Activated effector memory CD4-positive, alpha-beta T cell treated with anti-CD3 and anti-CD28 coated beads, Interleukin-2, amount 50 U/mL, for 16 hours (primary cell): Measurements from ENCODE around the gene PDK2.
A peak's percentile ranks its signal among the peaks of the same experiment; 100 is the strongest.

Experiments
- DNase-seq: peaks from one replicate; pipeline ENCODE4 v3.0.0-alpha.2; 2020

The PDK2 gene

DNA sequence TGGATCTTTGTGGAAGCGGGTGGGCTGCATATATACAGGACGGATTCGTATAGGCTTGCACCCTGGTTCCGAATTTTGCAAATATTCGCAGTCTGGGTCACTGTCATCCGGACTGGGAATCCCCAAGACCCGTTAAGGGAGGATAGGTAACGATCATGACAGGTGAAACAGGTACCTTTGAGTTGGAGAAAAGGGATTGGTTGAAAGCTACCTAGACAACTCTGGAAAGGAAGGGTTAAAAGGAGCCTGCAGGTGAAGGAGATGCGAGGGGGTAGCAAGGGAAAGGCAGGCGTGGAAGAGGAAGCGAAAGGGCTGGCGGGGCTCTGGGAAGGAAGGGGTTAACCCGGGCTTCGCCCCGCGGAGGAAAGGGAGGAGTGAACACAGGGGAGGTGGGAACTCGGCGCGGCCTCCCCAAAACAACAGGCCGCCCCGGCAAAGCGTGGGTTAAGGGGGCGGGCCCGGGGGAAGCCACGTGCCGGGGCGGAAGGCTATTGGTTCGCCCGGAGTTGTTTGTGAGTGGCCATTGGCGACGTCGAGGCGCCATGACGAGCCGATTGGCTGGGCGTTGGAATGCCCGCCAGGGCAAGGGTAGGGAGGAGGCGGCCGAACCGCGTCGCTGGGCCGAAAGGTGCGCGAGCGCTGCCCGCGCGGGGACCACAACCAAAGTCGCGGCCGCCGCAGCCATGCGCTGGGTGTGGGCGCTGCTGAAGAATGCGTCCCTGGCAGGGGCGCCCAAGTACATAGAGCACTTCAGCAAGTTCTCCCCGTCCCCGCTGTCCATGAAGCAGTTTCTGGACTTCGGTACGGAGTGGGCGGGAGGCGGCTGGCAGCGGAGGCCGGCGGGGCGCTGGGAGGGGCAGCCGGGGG is at the start of gene PDK2:
TSS of gene PDK2 (plus strand) at position 599 of the 867 bp plus-strand sequence. CDS start at position 684, 85 bp downstream.
- peak; percentile 99 for DNase-seq

DNA sequence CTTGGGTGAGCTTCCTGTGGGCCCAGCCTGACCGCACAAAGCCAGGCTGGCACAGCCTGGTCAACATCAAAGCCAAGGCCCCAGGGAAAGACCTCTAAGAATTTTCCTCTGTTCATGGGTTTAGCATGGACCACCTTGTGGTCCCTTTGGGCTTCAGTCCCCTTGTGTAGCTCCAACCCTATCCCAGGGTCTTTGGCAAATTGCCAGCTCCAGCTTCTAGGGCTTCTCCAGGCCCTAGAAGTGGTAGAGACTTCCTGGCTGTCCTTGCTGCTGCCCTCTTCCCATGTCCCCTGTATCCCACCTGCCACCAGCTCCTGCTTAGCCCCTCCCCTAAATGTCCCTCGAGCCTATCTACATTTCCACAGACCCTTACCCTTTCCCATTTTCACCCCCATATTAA is 49.0 kb upstream of the PDK2 start:
- no peak for DNase-seq

DNA sequence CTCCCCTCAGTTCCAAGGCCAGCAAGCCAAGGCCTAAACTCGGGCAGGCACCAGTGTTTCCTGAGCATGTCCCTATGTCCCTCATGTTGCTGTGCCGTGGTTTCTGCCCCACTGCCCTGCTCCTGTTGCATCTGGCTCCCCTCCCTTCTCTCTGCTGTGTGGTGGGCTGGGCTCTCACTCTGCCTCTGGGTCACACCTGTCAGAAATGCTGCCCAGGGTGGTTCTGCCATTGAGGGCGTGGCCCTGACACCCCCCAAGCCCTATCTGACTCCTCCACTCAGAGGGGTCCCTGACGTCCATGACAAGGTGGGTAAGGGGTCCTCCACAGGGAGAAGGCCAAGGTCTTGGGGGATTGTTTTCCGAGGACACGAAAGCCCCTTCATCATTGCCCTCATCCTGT is 48.5 kb upstream of the PDK2 start:
- no peak for DNase-seq

DNA sequence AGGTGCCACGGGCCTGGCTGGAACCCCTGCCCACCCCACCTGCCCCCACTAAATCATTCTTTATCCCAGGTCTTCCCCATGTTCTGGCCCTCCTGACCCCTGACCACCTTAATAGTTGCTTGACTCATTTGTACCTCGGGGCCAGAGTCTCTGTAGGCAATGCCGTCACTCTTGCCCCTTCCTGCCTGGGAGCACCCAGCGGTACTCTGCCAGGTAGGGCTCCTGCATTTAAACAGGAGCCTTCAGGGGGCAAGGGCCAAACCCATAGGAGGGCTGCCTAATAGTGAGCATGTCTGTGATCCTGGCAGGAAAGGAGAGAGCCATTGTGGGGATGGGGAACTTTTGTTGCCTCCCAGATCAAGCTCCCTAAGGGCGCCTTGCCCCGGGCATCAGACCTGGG is 48.1 kb upstream of the PDK2 start:
- DNase-seq = no peak

DNA sequence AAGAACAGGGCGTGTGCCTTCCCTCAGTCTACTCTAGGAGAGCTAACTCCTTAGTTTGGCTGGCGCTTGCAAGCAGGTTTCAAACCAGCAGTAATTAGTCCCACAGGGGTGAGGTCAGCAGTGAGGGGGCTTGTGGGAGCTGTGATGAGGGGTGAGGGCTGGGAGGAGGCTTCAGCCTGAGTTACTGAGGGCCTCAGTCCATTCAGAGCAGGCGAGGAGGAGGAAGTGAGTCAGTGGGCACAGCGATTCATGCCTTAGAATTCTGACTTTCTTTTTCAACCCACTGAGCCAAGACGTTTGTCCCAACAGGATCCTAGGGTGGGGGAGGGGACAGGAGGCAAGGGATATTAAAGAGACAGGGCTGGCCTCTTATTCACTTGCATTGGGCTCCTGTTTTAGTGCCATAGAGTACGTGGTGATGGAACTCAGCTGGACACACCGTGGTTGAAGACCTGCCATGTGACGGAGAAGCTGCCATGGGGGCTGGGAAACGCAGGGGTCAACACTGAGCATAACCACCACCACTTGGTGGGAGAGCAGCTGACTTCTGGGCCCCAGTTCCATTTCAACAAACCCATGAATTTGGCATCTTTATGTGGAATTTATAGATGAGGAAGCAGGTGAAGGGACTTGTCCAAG is 47.5 kb upstream of the PDK2 start:
- DNase-seq = no peak

DNA sequence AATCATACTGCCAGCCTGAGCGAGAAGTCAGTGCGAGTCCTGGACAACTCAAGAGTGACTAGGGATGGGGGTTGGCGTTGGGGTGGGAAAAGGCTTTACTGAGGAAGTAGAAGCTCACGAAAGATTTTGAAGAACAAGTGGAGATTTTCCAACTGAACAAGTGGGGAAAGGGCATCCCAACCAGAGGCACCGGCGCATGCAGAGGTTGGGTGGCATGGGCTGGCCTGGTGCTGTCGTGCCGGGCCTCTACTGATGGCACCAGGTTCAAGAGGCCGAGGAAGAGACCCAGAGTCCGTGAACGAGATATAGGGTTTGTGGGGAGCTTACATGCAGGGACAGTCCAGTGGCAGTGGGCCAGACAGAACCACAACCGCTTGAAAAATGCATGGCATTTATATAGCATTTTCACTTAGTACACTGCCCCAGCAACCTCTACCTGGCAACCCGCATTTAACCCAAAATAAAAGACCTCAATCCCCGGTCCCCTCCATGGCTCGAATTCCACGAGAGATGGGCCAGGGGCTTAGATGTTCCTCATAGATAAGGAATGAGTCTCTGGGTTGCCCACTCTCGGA is 46.9 kb upstream of the PDK2 start:
- DNase-seq = no peak

DNA sequence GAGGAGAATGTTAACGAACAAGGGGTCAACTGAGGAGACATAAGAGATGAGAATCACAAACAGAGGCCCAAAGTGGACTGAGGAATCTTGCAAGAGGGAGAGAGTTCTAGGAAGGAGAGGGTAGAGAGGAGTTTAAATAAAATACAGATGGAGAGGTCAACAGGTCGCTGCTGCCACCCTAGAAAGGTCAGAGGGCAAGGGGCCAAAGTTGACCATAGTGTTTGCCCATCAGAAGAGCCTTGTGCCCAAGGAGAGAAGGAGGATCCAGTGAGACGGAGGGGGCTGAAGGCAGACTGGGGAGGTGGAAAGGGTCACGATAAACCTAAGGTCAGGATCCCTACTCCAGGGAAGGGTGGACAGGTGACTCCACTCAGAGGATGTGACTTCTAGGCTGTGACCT is 46.2 kb upstream of the PDK2 start:
- DNase-seq = no peak

DNA sequence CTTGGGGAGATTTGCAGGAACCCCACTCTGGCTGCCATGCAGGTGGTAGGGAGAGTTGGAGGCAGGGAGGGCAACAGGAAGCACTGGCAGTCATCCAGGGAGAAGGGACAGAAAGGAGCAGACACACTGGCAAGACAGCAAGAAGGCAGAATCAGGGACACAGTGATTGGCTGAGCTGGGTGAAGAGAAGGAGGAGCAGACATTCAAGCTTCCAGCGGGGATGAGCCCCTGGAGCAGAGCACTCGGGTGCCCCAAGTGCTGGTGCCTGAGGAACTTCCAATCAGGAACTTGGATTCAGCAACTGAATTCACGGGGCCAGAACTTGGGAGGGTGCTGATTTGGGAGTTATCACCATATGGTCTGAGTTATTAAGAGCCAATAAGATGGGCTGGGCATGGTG is 45.5 kb upstream of the PDK2 start:
- no peak for DNase-seq

DNA sequence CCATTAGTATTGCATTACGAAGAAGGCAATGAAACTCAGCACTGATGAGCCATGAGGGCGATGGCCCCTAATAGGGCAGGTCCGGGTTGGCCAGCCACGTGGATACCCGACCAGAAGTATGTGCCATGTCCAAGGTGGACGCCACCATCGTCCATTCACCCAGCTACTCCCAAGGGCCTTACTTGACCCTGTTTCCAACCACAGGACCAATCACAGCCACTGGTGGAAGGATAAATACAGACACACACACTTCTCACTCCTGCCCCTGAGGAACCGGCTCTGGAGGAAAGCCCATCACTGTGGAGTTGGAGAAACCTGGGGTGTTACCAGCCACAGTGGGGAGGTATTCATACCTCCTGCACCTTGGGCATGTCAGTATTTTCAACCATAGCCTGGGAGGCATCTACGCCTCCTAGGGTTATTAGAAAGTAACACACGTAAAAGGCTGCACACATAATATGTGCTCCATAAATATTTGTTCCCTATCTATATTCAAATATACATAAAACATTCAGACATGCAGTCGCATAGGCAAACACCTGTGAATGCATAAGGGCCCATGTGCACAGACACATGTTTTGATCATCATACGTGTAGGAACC is 44.6 kb upstream of the PDK2 start:
- DNase-seq = no peak

DNA sequence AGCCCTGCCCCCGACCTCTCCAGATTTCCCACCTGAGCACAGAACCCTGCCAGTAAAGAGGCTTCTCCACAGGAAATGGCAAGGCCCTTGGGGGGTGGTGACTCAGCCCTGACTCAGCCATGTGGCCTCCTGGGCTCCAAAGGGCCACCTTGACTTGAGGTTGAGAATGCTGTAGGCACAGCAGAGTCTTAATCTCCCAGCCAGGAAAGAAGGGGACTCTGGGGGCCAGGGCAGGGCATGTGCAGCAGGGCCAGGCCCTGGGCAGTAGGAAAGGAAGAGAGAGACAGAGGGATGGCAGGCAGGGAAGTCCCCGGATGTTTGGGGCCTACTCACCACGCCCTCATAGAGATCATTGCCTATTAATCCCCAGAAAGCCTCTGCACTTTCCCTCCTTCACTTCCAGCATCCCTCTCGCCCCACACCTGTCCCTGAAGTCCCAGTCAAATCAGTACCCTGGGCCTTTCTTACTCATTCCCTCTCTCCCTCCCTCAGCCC is 44.0 kb upstream of the PDK2 start:
- peak; percentile 84 for DNase-seq

DNA sequence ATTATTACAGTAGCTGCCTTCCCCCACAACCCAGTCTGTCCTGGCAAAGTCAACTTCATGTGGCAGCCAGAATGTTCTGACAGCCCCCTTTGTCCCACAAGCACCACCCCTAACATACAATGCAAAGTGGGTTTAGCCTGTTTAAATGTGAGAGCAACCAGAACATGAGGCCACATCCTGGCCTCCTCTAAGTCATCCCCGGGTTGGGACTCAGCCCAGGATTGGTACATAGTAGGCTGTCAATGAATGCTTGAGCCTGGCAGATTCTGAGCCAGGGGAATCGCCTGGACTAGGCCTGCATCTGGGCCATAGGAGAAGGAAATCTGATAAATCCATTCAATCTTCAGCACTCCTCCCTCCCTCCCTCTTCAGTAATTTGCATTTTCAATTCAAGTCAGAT is 43.5 kb upstream of the PDK2 start:
- no peak for DNase-seq

DNA sequence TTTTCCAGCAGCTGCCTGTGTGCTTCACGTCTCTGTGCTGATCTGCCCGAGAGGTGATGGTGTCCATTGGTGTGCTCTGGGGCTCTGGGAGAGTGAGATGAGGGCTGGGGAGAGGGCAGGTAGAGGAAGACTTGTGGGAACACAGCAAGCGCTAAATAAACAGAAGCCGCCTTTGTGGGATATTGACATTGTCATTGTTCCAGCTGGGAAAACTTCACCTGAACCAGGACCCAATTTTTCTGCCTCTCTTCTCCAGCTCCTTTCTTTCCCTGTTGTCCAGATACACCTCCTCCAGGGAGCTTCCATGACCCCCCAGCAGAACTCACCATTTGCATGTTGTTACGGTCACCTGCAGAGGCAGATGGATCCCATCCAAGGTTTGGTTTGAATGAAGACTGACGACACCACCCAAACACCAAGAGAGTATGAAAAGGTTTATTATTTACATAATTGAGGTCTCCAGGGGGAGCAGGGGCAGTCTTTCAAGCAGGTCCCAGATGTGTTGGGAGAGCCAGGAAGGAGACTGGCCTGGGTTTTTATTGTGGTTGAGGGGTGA is 42.8 kb upstream of the PDK2 start:
- DNase-seq = no peak

DNA sequence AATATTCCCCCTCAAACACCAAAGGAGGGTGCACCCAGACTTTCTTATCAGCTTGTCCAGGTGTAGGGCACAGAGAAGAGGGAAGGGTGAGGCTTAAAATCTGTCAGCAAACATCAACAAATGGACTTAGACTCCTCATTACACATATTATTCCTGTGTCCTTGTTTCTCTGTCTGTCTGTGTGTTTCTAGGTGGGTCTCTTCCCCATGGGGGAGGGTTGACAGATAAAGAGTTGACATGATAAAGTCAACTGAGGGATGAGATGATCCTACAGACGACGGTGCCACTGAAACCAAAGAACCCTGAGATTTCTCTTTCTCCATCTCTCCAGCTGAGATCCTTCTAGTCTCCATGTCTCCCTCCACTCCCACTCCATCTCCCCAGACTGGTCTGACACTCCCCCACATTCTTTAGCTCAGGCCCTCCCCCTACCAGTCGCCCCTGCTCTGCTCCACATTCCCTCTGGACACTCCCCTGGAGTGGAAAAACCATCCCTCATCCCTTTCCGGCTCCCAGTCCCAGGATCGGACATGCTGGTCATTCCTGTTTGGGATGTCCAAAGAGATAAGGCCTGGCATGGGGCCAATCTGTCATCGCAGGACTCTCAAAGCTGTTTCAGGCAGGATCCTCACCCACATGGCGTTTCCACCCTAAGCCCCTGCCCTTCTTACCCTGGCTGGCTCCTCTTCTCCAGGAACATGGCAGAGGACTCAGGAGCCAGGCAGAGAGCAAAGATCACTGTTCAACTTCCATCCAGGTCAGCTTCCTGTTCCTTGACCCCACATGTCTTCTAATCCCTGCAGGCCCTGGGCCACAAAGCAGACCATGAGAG is 42.1 kb upstream of the PDK2 start:
- DNase-seq = no peak

DNA sequence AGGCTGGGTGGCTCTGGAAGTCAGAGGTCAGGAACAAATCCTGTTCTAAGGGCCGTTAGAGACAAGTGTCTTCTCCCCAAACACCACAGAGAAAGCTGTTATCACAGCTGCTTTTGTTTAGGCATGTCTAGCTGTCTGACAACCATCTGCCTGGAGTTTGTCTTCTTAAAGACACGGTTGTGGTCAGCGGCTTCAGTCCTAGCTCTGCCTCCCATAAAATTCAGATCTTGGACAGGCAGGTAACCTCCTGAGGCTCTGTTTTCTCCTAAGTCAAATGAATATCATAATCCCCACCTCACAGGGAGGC is 41.5 kb upstream of the PDK2 start:
- DNase-seq = no peak

DNA sequence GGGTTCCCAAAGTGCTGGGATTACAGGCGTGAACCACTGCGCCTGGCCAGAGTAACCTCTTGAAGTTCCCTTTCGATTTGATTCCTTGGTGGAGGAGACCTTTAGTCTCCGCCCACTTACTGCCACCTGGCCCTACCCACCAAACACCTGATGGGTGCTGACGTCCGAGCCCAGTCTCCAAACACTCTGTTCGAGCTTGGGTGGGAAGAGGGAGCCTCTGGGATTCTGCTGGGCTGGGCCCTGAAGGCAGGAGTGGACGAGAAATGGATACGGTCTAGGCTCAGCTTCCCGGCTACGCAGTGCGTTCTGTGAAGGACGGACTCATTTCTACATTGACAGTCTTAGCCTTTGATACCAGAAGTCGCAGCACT is 40.1 kb upstream of the PDK2 start:
- peak; percentile 74 for DNase-seq

DNA sequence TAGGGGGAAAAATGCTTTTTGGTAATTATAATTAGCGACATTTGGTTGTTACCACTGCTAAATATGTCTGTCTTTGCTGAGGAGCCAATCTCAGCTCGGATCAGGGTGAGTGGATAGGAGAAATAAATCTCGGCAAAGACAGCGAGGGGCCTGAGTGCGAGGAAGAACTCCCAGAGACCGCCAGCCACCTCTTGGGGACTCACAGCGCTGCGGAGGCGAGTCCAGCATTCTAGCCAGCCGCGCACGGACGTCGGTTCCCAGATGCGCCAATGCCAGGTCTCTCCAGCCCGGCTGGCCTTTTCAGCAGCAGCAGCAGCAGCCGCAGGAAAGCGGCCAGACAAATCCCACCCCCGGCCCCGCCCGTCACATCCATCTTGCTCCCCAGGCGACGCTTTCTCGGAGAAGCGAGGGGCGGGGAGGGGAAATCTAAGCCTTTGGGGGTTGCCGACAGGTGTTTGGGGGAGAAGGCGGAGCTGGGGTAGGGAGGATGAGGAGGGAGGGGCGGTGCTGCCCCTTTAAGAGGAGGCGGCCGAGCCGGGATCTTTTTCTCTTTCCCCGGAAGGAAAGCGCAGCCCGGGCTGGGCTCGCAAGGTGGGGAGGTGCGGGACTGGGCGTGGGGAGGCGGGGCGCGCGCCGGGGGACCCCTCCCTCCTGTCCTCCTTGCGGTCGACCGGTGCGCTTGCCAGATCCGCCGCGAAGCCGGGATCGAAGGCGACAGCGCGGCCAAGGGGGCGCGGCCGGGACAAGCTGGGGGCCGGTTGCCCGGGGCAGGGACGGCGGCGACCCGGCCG is 39.5 kb upstream of the PDK2 start, which contains the start of gene ITGA3:
TSS of gene ITGA3 (plus strand) at position 685 of the 791 bp plus-strand sequence. CDS start 330 bp downstream, outside the sequence.
- DNase-seq = peak; percentile 90

DNA sequence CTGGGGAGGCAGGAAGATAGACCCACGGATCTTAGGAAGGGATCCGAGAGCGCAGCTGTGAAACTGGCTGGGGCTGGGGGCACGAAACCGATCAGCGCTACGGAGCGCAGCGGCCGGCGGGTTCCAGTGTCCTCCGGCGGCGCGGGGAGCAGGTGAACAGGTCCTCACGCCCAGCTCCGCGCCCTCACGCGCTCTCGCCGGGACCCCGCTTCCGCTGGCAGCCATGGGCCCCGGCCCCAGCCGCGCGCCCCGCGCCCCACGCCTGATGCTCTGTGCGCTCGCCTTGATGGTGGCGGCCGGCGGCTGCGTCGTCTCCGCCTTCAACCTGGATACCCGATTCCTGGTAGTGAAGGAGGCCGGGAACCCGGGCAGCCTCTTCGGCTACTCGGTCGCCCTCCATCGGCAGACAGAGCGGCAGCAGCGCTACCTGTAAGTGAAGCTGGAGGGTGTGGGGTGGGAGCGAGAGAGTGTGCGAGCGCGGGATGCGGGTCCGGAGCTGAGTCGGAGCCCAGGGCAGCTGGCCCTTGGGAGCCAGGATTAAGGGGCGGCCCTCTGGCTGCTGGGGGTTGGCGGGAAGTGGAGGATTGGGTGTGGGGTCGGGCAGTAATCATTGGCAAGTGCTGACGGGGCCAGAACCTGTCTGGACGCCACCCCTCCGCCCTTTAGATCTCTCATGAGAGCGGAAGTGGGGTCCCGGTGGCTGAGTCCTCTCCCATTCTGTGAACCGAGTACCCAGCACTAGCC is 38.8 kb upstream of the PDK2 start:
- DNase-seq = peak; percentile 86

DNA sequence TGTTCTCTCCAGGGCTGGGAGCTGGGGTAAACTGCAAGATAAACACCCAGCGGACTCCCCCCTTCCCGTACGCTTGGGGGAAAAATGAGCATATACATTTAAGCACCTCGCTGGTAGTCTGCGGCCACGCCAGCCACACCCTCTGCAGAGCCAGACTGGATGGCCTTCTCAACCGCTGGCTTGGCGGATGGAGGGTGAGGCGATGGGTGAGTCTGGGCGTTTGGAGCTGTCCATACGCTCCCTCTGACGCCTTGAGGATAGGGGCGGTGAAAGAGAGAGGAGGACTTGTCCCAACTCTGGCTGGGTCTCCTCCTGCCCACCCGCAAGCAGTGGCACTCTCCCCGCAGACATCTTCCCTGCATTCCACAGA is 38.2 kb upstream of the PDK2 start:
- no peak for DNase-seq

DNA sequence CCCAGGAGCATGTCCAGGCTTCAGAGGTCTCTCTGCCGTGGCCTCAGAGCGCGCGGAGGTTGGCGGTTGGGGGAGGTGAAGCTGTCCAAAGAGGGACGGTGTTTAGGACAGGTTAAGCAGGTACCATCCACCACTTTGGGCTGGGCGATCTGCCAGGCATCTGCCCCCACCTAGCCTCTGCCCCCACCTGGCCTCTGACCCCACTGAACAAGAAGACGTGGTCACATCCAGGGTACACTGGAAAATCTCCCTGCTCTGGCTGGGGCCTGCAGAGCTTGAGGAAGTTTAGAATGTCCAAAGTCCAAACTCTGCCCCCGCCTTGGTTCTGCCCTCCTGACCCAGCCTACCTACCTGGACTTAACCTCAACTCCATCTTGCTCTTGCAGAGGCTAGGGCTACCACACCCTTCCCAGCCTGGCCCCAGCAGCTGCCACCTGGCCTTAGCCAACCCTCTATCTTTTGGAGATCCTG is 37.6 kb upstream of the PDK2 start:
- no peak for DNase-seq

DNA sequence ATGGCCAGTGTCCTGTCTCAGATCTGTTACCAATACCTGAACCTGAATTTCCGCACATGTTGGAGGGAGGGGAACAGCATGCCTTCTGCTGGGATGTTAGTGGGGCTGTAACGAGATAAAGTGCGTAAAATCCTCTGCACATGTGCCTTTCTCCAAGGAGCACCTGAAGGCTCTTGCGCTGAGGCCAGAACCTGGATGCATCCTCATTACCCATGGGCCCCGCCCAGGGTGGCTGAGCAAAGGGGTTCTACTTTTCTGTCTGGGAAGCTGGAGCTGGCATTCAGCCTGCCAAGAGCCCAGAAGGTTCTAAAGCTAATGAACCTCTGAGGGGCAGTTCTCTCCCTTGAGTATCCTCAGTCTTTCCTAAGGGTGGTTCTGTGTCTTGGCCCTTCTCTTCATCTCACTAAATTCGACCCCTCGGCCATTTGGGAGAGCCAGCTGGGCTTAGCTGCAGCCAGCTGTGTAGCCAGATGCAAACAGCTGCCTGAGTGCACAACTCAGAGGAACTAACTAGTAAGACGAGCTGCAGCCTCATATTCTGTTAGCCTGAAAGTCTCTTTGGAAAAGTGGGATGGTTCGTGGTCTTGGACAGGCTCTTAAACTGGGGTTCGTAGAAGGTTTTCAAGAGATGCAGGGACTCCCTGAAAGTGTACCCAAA is 36.7 kb upstream of the PDK2 start:
- DNase-seq = no peak
